Prostate gland (tissue), 2 donors: Measurements from ENCODE around the gene CLASP1. TPM values are rescaled to one million over a fixed set of nuclear protein-coding genes. Genes with fewer than 3 reads are reported as not detected.
"Not testable (repeated sequence)": the region's sequence is repeated elsewhere in the genome, so short reads cannot be mapped to it uniquely, and the experiment has no call there.

Experiments
- DNase-seq: peaks from one replicate; pipeline ENCODE4 v3.0.0-alpha.2; 2019; ENCODE audit warnings: low spot score
- H3K27ac ChIP-seq, 2 donors: fragments of 200-600 bp; sonication (generic); 2 replicates each; pipeline ENCODE4 v1.5.1; 2017 to 2019
- H3K27me3 ChIP-seq: fragments of 200-600 bp; sonication (generic); replicated peaks from 2 replicates; pipeline ENCODE4 v1.5.1; 2019; ENCODE audit not compliant: insufficient read depth
- H3K36me3 ChIP-seq, 2 donors: fragments of 200-600 bp; sonication (generic); 1 replicate in 1 of 2; 2 replicates in 1 of 2; pipeline versions ENCODE4 v1.5.1 to v1.8.1; 2017 to 2019
- H3K4me1 ChIP-seq: fragments of 200-600 bp; sonication (generic); replicated peaks from 2 replicates; pipeline ENCODE4 v1.5.1; 2019
- H3K4me3 ChIP-seq, 2 donors: fragments of 200-600 bp; sonication (generic); 2 replicates each; pipeline ENCODE4 v1.5.1; 2017 to 2019
- H3K9me3 ChIP-seq: fragments of 200-600 bp; sonication (generic); 2 replicates; pipeline ENCODE4 v1.5.1; 2017
- POLR2A ChIP-seq: fragments of 450-650 bp; IDR thresholded peaks from one replicate; pipeline ENCODE4 v1.6.1; 2016; ENCODE audit warnings: antibody characterized with exemption, mild to moderate bottlenecking
- POLR2AphosphoS5 ChIP-seq: sonication (generic); formaldehyde crosslinking; IDR thresholded peaks from one replicate; pipeline ENCODE4 v1.6.1; 2017; ENCODE audit warnings: antibody characterized with exemption
- WGBS: methylation state at CpG from one replicate; pipeline ENCODE4 v1.1.5; 2018; 5-methylcytosine and 5-hydroxymethylcytosine counted together
- intact Hi-C: fragments of 100-400 bp; cut with DNase I; formaldehyde crosslinking; loops from one replicate; pipeline ENCODE4 v1.14.2; 2022
- total RNA-seq, 2 donors: library from RNA; depleted of rRNA; stranded (reverse); fragments of >200 nt; gene quantifications; one replicate each; pipeline ENCODE4 v1.1.0, GENCODE V29; 2016
- TF ChIP-seq, protein P1 (sequence below), 4 experiments: fragments of 200-600 bp in 2 of 4; fragments of 450-650 bp in 2 of 4; sonication (generic) in 2 of 4; IDR thresholded peaks; 1 replicate in 3 of 4; 2 replicates in 1 of 4; pipeline ENCODE4 v1.5.1; 2016 to 2019; ENCODE audit warnings: antibody characterized with exemption in 4 of 4, mild to moderate bottlenecking in 2 of 4, moderate library complexity in 2 of 4

The CLASP1 gene
- total RNA-seq, 2 donors from 2014 or later, result 44.4 to 90.2 TPM

DNA sequence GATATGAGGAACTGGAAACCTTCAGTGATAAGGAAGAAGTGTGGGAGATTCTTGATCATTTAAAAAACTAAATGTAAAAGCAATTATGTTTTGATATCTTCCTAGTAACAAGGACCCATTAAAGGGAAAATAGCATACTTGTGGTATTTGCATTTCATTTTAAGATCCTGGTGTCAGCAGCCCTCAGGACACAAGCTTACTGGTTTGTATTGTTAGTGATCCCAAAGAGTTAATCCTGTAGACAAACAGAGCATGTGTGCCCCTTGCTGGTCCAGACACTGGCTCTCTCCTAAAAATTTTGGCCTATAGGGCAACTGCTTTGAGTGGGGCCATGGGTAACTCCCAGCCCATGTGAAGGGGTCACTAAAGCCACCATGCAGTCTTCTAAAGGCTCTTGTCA is 263.2 kb downstream of the CLASP1 start:
- Histone ChIP-seq H3K27ac (no peak overlapping the region), H3K9me3 (no peaks in the 10 kb centered on the region), H3K36me3 (peaks cover 5 to 11% of the 10 kb centered on the region in 2 donors), H3K4me3 (no peak overlapping the region), H3K27me3 (no peaks in the 10 kb centered on the region), H3K4me1 (no peaks in the 10 kb centered on the region)
- no peak for TF ChIP-seq POLR2AphosphoS5
- TF ChIP-seq, protein P1, sequence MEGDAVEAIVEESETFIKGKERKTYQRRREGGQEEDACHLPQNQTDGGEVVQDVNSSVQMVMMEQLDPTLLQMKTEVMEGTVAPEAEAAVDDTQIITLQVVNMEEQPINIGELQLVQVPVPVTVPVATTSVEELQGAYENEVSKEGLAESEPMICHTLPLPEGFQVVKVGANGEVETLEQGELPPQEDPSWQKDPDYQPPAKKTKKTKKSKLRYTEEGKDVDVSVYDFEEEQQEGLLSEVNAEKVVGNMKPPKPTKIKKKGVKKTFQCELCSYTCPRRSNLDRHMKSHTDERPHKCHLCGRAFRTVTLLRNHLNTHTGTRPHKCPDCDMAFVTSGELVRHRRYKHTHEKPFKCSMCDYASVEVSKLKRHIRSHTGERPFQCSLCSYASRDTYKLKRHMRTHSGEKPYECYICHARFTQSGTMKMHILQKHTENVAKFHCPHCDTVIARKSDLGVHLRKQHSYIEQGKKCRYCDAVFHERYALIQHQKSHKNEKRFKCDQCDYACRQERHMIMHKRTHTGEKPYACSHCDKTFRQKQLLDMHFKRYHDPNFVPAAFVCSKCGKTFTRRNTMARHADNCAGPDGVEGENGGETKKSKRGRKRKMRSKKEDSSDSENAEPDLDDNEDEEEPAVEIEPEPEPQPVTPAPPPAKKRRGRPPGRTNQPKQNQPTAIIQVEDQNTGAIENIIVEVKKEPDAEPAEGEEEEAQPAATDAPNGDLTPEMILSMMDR (IDR thresholded peaks at IDR 0.05), result no peak
- no peak for TF ChIP-seq POLR2A
- intact Hi-C loops, result no loop called here
- no peak for DNase-seq

DNA sequence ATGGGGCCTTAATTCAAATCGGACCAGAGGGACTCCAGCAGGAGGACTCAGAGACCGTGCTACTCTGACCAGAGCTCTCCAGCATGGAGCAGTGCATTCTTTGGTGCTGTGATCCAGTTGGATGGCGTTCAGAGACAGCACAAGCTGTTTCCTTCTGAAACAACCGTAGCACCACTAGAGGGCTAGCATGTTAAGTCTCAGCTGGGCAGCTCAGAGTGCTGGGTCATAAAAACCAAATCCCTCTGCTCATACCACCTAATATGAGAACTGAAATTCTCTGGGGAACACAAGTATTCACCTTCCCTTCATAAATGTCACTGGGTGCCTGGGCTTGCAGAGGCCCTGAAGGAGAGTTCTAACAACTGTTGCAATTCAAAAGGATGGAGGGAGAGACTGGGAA is 266.5 kb downstream of the CLASP1 start:
- Histone ChIP-seq H3K4me1 (no peaks in the 10 kb centered on the region), H3K27me3 (no peaks in the 10 kb centered on the region), H3K9me3 (no peaks in the 10 kb centered on the region), H3K4me3 (no peak overlapping the region), H3K36me3 (peaks cover 5 to 11% of the 10 kb centered on the region in 2 donors), H3K27ac (no peak overlapping the region)
- no peak for DNase-seq
- WGBS, result 80% methylated on average over 4 of the region's 4 CpGs
- intact Hi-C loops, result no loop called here
- TF ChIP-seq, protein P1 (IDR thresholded peaks at IDR 0.05), result no peak
- no peak for TF ChIP-seq POLR2A
- TF ChIP-seq POLR2AphosphoS5, result no peak

DNA sequence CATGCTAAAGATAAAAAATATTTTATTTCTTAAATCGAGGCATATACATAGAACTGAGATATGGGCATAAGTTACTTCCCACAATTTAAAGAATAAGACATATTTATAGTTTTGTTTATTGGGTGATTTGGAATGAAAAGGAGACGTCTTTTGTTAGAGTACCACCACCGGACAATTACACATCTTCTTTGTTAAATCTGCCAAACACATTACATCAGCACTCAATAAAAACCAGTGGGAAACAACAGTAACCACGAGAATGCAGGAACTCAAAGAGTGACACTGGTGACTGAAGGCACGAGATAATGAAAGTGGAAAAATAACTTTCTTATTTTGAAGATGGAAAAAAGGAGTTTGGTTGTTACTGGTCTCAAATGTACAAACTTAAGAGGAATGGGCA is 271.6 kb downstream of the CLASP1 start:
- 31% methylated on average over 5 of the region's 5 CpGs for WGBS
- Histone ChIP-seq H3K27ac (no peak overlapping the region), H3K27me3 (no peaks in the 10 kb centered on the region), H3K4me1 (no peaks in the 10 kb centered on the region), H3K4me3 (no peak overlapping the region), H3K36me3 (peaks cover 5 to 10% of the 10 kb centered on the region in 2 donors), H3K9me3 (no peaks in the 10 kb centered on the region)
- TF ChIP-seq POLR2AphosphoS5, result no peak
- TF ChIP-seq, protein P1 (IDR thresholded peaks at IDR 0.05), result no peak
- no peak for TF ChIP-seq POLR2A
- intact Hi-C loops, result no loop called here
- no peak for DNase-seq

DNA sequence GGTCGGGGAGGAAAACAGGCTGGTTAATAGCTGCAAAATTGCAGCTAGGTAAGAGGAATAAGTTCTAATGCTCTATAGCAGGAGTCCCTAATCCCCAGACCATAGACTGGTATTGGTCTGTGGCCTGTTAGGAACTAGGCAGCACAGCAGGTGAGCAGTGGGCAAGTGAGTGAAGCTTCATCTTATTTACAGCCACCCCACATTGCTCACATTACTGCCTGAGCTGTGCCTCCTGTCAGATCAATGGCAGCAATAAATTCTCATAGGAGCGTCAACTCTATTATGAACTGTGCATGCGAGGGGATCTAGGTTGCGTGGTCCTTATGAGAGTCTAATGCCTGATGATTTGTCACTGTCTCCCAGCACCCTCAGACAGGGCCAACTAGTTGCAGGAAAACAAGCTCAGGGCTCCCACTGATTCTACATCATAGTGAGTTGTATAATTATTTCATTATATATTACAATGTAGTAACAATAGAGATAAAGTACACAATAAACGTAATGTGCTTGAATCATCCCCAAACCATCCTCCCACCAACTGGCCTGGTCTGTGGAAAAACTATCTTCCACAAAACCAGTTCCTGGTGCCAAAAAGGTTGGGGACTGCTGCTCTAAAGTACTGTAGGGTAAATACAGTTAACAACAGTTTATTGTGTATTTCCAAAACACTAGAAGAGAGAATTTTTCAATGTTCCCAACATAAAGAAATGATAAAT is 272.6 kb downstream of the CLASP1 start:
- DNase-seq, result no peak
- Histone ChIP-seq H3K36me3 (peaks cover under 1% of the 10 kb centered on the region in 2 donors), H3K4me3 (no peak overlapping the region), H3K27me3 (no peaks in the 10 kb centered on the region), H3K9me3 (no peaks in the 10 kb centered on the region), H3K4me1 (no peaks in the 10 kb centered on the region), H3K27ac (no peak overlapping the region)
- intact Hi-C loops, result no loop called here
- 85% methylated on average over 5 of the region's 5 CpGs for WGBS
- TF ChIP-seq, protein P1 (IDR thresholded peaks at IDR 0.05), result no peak
- TF ChIP-seq POLR2A (no peak), POLR2AphosphoS5 (no peak)

DNA sequence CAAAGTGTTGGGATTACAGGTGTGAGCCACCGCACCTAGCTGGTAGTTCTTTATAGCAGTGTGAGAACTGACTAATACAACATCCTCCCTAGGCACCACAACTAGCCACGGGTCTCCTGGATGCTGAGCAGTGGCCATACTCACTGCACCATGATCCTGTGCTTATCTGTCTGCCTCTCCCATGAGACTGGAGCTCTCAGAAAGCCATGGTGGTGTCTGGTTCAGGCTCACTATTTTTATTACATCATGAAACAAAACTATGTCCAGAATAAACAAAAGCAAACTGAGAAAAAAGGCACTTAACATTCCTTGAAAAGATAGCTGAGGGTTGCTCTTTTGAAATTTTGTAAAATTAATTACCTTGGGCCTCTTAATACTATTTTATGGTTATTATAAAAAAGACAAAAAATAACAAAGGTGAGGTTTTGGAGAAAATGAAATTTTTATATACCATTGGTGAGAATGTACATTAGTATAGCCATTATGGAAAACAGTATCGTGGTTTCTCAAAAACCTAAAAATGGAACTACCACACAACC is 273.6 kb downstream of the CLASP1 start:
- 73% methylated on average over 3 of the region's 3 CpGs for WGBS
- intact Hi-C loops, result no loop called here
- DNase-seq, result no peak
- Histone ChIP-seq H3K27ac (no peak overlapping the region), H3K27me3 (no peaks in the 10 kb centered on the region), H3K4me1 (no peaks in the 10 kb centered on the region), H3K4me3 (no peak overlapping the region), H3K36me3 (no peaks in the 10 kb centered on the region), H3K9me3 (no peaks in the 10 kb centered on the region)
- TF ChIP-seq POLR2AphosphoS5 (no peak), POLR2A (no peak)
- TF ChIP-seq, protein P1 (IDR thresholded peaks at IDR 0.05), result no peak

DNA sequence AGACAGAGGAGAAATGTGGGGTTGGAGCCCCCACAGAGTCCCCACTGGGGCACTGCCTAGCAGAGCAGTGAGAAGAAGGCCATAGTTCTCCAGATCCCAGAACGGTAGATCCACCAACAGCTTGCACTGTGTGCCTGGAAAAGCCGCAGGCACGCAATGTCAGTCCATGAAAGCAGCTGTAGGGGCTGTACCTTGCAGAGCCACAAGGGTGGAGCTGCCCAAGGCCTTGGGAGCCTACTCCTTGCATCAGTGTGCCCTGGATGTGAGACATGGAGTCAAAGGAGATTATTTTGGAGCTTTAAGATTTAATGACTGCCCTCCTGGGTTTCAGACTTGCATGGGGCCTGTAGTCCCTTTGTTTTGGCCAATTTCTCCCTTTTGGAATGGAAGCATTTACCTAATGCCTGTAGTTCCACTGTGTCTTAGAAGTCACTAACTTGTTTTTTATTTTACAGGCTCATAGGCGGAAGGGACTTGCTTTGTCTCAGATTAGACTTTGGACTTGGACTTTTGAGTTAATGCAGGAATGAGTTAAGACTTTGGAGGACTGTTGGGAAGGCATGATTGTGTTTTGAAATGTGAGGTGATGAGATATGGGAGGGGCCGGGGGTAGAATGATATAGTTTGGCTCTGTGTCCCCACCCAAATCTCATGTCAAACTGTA is 274.7 kb downstream of the CLASP1 start:
- H3K4me1 ChIP-seq, H3K27ac ChIP-seq, H3K9me3 ChIP-seq, DNase-seq, intact Hi-C loops, H3K4me3 ChIP-seq, H3K27me3 ChIP-seq, H3K36me3 ChIP-seq: not testable (repeated sequence)
- 89% methylated on average over 5 of the region's 5 CpGs for WGBS
